OCI-LY3 (cell line): ENCODE data around the gene CGB3.
"Not testable (repeated sequence)": the region's sequence is repeated elsewhere in the genome, so short reads cannot be mapped to it uniquely, and the experiment has no call there.

Source experiments
- EZH2phosphoT487 ChIP-seq: fragments of 200-600 bp; shearing (Covaris generic); IDR thresholded peaks from 2 replicates; pipeline ENCODE4 v1.6.1; 2018; ENCODE audit warnings: antibody characterized with exemption, mixed run types, low read depth
- TF ChIP-seq, protein P1 (sequence below): fragments of 200-600, 300-600 bp; sonication (generic); IDR thresholded peaks from 2 replicates; pipeline ENCODE4 v1.5.1; 2014; ENCODE audit warnings: antibody characterized with exemption, low read length, low read depth

GRCh38 chr19:49025599-49025998 lies 1.5 kb upstream of the CGB3 start:
- TF ChIP-seq, protein P1, sequence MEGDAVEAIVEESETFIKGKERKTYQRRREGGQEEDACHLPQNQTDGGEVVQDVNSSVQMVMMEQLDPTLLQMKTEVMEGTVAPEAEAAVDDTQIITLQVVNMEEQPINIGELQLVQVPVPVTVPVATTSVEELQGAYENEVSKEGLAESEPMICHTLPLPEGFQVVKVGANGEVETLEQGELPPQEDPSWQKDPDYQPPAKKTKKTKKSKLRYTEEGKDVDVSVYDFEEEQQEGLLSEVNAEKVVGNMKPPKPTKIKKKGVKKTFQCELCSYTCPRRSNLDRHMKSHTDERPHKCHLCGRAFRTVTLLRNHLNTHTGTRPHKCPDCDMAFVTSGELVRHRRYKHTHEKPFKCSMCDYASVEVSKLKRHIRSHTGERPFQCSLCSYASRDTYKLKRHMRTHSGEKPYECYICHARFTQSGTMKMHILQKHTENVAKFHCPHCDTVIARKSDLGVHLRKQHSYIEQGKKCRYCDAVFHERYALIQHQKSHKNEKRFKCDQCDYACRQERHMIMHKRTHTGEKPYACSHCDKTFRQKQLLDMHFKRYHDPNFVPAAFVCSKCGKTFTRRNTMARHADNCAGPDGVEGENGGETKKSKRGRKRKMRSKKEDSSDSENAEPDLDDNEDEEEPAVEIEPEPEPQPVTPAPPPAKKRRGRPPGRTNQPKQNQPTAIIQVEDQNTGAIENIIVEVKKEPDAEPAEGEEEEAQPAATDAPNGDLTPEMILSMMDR, result not testable (repeated sequence)
- TF ChIP-seq EZH2phosphoT487, result not testable (repeated sequence)
